ENCODE measurements around the gene ZDHHC5. TPM values are rescaled to one million over a fixed set of nuclear protein-coding genes. Genes with fewer than 3 reads are reported as not detected.

The ZDHHC5 gene
- total RNA-seq, 2 experiments from 2014 or later = 56.8 to 65.5 TPM

GRCh38 chr11:57635246-57635645 is 32.7 kb upstream of the ZDHHC5 start:
- CTCF ChIA-PET = no interaction called here

GRCh38 chr11:57637626-57638004 is 30.3 kb upstream of the ZDHHC5 start:
- no peak for DNase-seq
- Mint-ChIP-seq H3K27ac (no peak overlapping the region), H3K4me1 (ENCODE audit: low read depth) (peaks cover 10% of the 10 kb centered on the region), H3K4me3 (peak overlapping the region; percentile 66), H3K9me3 (no peaks in the 10 kb centered on the region), H3K36me3 (no peaks in the 10 kb centered on the region), H3K27me3 (peaks cover 21% of the 10 kb centered on the region)
- ChIA-PET POLR2A (no interaction called here), CTCF (interaction anchor here (8.8 kb wide), 1 partner anchor 145 kb away, joined by 121 read pairs; no protein-coding TSS in a partner anchor)
- intact Hi-C loops (cut with micrococcal nuclease) = no loop called here

More at GRCh38 chr11:57635246-57635645, 32.7 kb upstream of the ZDHHC5 start:
- intact Hi-C loops (cut with micrococcal nuclease) = no loop called here
- H3K27ac Mint-ChIP-seq = no peak overlapping the region
- no peak overlapping the region for H3K4me3 Mint-ChIP-seq
- peaks cover 9% of the 10 kb centered on the region for H3K4me1 Mint-ChIP-seq (ENCODE audit: low read depth)
- POLR2A ChIA-PET = no interaction called here
- no peaks in the 10 kb centered on the region for H3K9me3 Mint-ChIP-seq
- DNase-seq = no peak
- peaks cover 25% of the 10 kb centered on the region for H3K27me3 Mint-ChIP-seq
- H3K36me3 Mint-ChIP-seq = no peaks in the 10 kb centered on the region

GRCh38 chr11:57638005-57638781 is 29.7 kb upstream of the ZDHHC5 start:
- DNase-seq = peak; percentile 24
- H3K27ac Mint-ChIP-seq = no peak overlapping the region
- peak overlapping the region; percentile 78 for H3K4me3 Mint-ChIP-seq
- H3K9me3 Mint-ChIP-seq = no peaks in the 10 kb centered on the region
- intact Hi-C loops (cut with micrococcal nuclease) = no loop called here
- POLR2A ChIA-PET = interaction anchor here (0.5 to 1.3 kb wide), 2 partner anchors 70 to 938 kb away, joined by 3 to 6 read pairs; partner anchors contain the start of gene UBE2L6
- H3K36me3 Mint-ChIP-seq = no peaks in the 10 kb centered on the region
- H3K27me3 Mint-ChIP-seq = peaks cover 21% of the 10 kb centered on the region
- CTCF ChIA-PET = interaction anchor here (1.0 to 8.8 kb wide), 7 partner anchors 11 to 293 kb away, joined by 3 to 121 read pairs (median 7); partner anchors contain the start of gene UBE2L6
- peaks cover 10% of the 10 kb centered on the region for H3K4me1 Mint-ChIP-seq (ENCODE audit: low read depth)

- ChIA-PET POLR2A (interaction anchor here (0.5 to 1.3 kb wide), 4 partner anchors 10 to 938 kb away, joined by 3 to 6 read pairs (median 3); partner anchors contain the start of genes UBE2L6 and YPEL4), CTCF (interaction anchor here (1.0 to 8.8 kb wide), 9 partner anchors 12 to 293 kb away, joined by 3 to 121 read pairs (median 5); partner anchors contain the start of gene UBE2L6)
- no peaks in the 10 kb centered on the region for H3K9me3 Mint-ChIP-seq
- no peak for DNase-seq
- no peaks in the 10 kb centered on the region for H3K36me3 Mint-ChIP-seq
- H3K4me3 Mint-ChIP-seq = peak overlapping the region; percentile 78
- peaks cover 10% of the 10 kb centered on the region for H3K4me1 Mint-ChIP-seq (ENCODE audit: low read depth)
- intact Hi-C loops (cut with micrococcal nuclease) = no loop called here
- peaks cover 19% of the 10 kb centered on the region for H3K27me3 Mint-ChIP-seq
- H3K27ac Mint-ChIP-seq = no peak overlapping the region
These were observed 29.0 kb upstream of the ZDHHC5 start for GRCh38 chr11:57638811-57639320.

- CTCF ChIA-PET = interaction anchor here (1.0 to 8.8 kb wide), 15 partner anchors 13 to 294 kb away, joined by 3 to 121 read pairs (median 5); partner anchors contain the start of genes TIMM10 and UBE2L6
- no peaks in the 10 kb centered on the region for H3K9me3 Mint-ChIP-seq
- peaks cover 18% of the 10 kb centered on the region for H3K27me3 Mint-ChIP-seq
- H3K27ac Mint-ChIP-seq = no peak overlapping the region
- peaks cover 10% of the 10 kb centered on the region for H3K4me1 Mint-ChIP-seq (ENCODE audit: low read depth)
- intact Hi-C loops (cut with micrococcal nuclease) = loop anchor here (2.0 kb wide), 1 partner anchor 295 kb away; no protein-coding TSS in a partner anchor
- H3K4me3 Mint-ChIP-seq = peak overlapping the region; percentile 78
- DNase-seq = no peak
- POLR2A ChIA-PET = interaction anchor here (0.7 to 1.3 kb wide), 4 partner anchors 10 to 110 kb away, joined by 3 read pairs; partner anchors contain the start of genes UBE2L6 and YPEL4
- no peaks in the 10 kb centered on the region for H3K36me3 Mint-ChIP-seq
These were observed 28.4 kb upstream of the ZDHHC5 start for GRCh38 chr11:57639321-57640067.

GRCh38 chr11:57640068-57640800 is 27.7 kb upstream of the ZDHHC5 start:
- peaks cover 10% of the 10 kb centered on the region for H3K4me1 Mint-ChIP-seq (ENCODE audit: low read depth)
- no peak overlapping the region for H3K4me3 Mint-ChIP-seq
- POLR2A ChIA-PET = interaction anchor here (0.7 to 1.0 kb wide), 2 partner anchors 21 to 111 kb away, joined by 3 read pairs; no protein-coding TSS in a partner anchor
- DNase-seq = no peak
- H3K9me3 Mint-ChIP-seq = no peaks in the 10 kb centered on the region
- intact Hi-C loops (cut with micrococcal nuclease) = loop anchor here (2.0 kb wide), 1 partner anchor 295 kb away; no protein-coding TSS in a partner anchor
- H3K27me3 Mint-ChIP-seq = peaks cover 19% of the 10 kb centered on the region
- no peak overlapping the region for H3K27ac Mint-ChIP-seq
- no peaks in the 10 kb centered on the region for H3K36me3 Mint-ChIP-seq
- CTCF ChIA-PET = interaction anchor here (0.8 to 8.8 kb wide), 21 partner anchors 12 to 319 kb away, joined by 3 to 121 read pairs (median 4); partner anchors contain the start of genes TIMM10 and UBE2L6

GRCh38 chr11:57641011-57641807 is 26.7 kb upstream of the ZDHHC5 start:
- POLR2A ChIA-PET = no interaction called here
- no peak overlapping the region for H3K27ac Mint-ChIP-seq
- peaks cover 28% of the 10 kb centered on the region for H3K27me3 Mint-ChIP-seq
- CTCF ChIA-PET = interaction anchor here (0.5 to 8.8 kb wide), 35 partner anchors 10 to 927 kb away, joined by 3 to 121 read pairs (median 4); partner anchors contain the start of genes CLP1, P2RX3, TIMM10 and UBE2L6
- no peak overlapping the region for H3K4me3 Mint-ChIP-seq
- DNase-seq = peak; percentile 36
- peaks cover 10% of the 10 kb centered on the region for H3K4me1 Mint-ChIP-seq (ENCODE audit: low read depth)
- no peaks in the 10 kb centered on the region for H3K36me3 Mint-ChIP-seq
- intact Hi-C loops (cut with micrococcal nuclease) = loop anchor here (1.0 to 2.0 kb wide), 3 partner anchors 42 to 296 kb away; no protein-coding TSS in a partner anchor
- H3K9me3 Mint-ChIP-seq = no peaks in the 10 kb centered on the region

- intact Hi-C loops (cut with micrococcal nuclease) = loop anchor here (1.0 to 2.0 kb wide), 4 partner anchors 114 to 185 kb away; partner anchors contain the start of gene TIMM10
- ChIA-PET CTCF (interaction anchor here (0.9 to 8.8 kb wide), 23 partner anchors 12 to 300 kb away, joined by 3 to 121 read pairs (median 6); partner anchors contain the start of genes CLP1, SELENOH, SERPING1 and UBE2L6), POLR2A (no interaction called here)
- no peaks in the 10 kb centered on the region for H3K9me3 Mint-ChIP-seq
- DNase-seq = no peak
- no peaks in the 10 kb centered on the region for H3K36me3 Mint-ChIP-seq
- peaks cover 28% of the 10 kb centered on the region for H3K4me1 Mint-ChIP-seq (ENCODE audit: low read depth)
- H3K4me3 Mint-ChIP-seq = no peak overlapping the region
- H3K27me3 Mint-ChIP-seq = peaks cover 41% of the 10 kb centered on the region
- no peak overlapping the region for H3K27ac Mint-ChIP-seq
These were observed 24.1 kb upstream of the ZDHHC5 start for GRCh38 chr11:57643802-57644201.

- no peaks in the 10 kb centered on the region for H3K36me3 Mint-ChIP-seq
- no peak overlapping the region for H3K4me3 Mint-ChIP-seq
- CTCF ChIA-PET = interaction anchor here (0.6 to 8.8 kb wide), 38 partner anchors 8 to 305 kb away, joined by 3 to 121 read pairs (median 4); partner anchors contain the start of genes CLP1, SELENOH, SERPING1 and UBE2L6
- H3K9me3 Mint-ChIP-seq = no peaks in the 10 kb centered on the region
- peaks cover 42% of the 10 kb centered on the region for H3K27me3 Mint-ChIP-seq
- intact Hi-C loops (cut with micrococcal nuclease) = loop anchor here (1.0 to 5.0 kb wide), 5 partner anchors 115 to 308 kb away; partner anchors contain the start of genes P2RX3, SSRP1 and TIMM10
- no peak overlapping the region for H3K27ac Mint-ChIP-seq
- DNase-seq = peak; percentile 90
- POLR2A ChIA-PET = interaction anchor here (1.0 to 1.2 kb wide), 2 partner anchors 77 to 152 kb away, joined by 3 to 4 read pairs; partner anchors contain the start of gene UBE2L6
- peaks cover 36% of the 10 kb centered on the region for H3K4me1 Mint-ChIP-seq (ENCODE audit: low read depth)
These were observed 22.9 kb upstream of the ZDHHC5 start for GRCh38 chr11:57644748-57645688.
